Measurements from ENCODE around the gene GCSAM. TPM values are rescaled to one million over a fixed set of nuclear protein-coding genes. Genes with fewer than 3 reads are reported as not detected.

The GCSAM gene
- polyA plus RNA-seq, 1 of the 3 experiments (the other 2 are of a cell fraction) = not detected

DNA sequence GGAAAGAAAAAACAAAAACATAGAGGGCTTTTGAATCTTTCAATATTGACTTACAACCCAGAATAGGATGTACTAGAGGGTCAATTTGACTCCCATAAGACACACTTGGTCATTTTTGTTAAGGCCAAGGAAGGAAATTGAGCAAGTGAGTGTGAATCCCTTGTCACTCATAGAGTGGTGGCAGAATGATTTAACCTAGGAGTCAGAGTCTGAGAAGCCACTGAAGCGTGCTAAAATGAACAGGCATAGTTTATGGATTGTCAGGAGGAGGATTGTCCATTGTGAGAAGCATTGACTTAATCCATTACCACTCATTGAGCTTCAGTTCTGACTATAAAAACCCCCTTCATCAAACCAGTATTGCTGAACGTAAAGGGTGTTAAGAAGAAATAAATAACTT lies 8.2 kb upstream of the GCSAM start:
- Histone ChIP-seq H3K27ac (ENCODE audit: low read depth in 2 of 2, low read length in 1 of 2) (no peak overlapping the region), H3K4me1 (ENCODE audit: control insufficient read depth in 1 of 2, insufficient read depth in 2 of 2, low read depth in 1 of 2, low read length in 1 of 2) (no peaks in the 10 kb centered on the region), H3K4me2 (no peak overlapping the region), H3K27me3 (ENCODE audit: insufficient read depth) (no peaks in the 10 kb centered on the region), H3K9me3 (no peaks in the 10 kb centered on the region), H3K9ac (no peak overlapping the region), H3K36me3 (replicated peaks in 1 of 2; ENCODE audit: control insufficient read depth in 1 of 2, insufficient read depth in 2 of 2, low read length in 1 of 2) (no peaks in the 10 kb centered on the region), H3K79me2 (ENCODE audit: insufficient read depth) (no peaks in the 10 kb centered on the region), H2AFZ (ENCODE audit: low read depth) (no peak overlapping the region), H3F3A (replicated peaks; ENCODE audit: insufficient read depth) (no peaks in the 10 kb centered on the region), H3K4me3 (ENCODE audit: low read depth in 2 of 2, low read length in 1 of 2) (no peak overlapping the region), H4K20me1 (ENCODE audit: insufficient read depth) (no peaks in the 10 kb centered on the region), H3K9me2 (no peaks in the 10 kb centered on the region)
- 40% methylated on average over 2 of the region's 2 CpGs for WGBS (ENCODE audit: low lambda C conversion rate)
- no peak for DNase-seq
- ChIA-PET POLR2A (no interaction called here), CTCF (no interaction called here)
- TF ChIP-seq EP300 (IDR thresholded peaks at IDR 0.05; ENCODE audit: borderline replicate concordance in 1 of 2, low read depth in 1 of 2, low read length in 1 of 2) (no peak), TAF1 (IDR thresholded peaks at IDR 0.05; ENCODE audit: borderline replicate concordance, low read depth, low read length) (no peak)

DNA sequence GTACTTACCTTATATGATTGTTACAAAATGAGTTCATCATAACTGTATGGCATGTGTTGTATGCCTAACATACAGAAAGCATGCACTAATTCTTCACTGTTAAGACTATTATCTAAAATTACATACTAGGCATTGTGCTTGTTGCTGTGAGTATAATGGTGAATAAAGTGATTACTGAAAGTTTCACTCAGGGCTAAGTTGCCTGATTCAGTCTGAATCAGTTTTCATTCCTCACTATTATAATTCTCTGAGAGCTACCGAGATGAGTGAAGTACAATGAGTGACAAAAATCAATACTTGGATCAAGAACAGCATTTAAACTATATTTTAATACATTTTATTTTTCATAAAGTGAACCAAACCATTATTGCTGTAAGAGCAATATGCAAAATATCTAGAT lies 7.5 kb upstream of the GCSAM start:
- Histone ChIP-seq H3K36me3 (replicated peaks in 1 of 2; ENCODE audit: control insufficient read depth in 1 of 2, insufficient read depth in 2 of 2, low read length in 1 of 2) (no peaks in the 10 kb centered on the region), H3K27ac (ENCODE audit: low read depth in 2 of 2, low read length in 1 of 2) (no peak overlapping the region), H3K79me2 (ENCODE audit: insufficient read depth) (no peaks in the 10 kb centered on the region), H3K27me3 (ENCODE audit: insufficient read depth) (no peaks in the 10 kb centered on the region), H4K20me1 (ENCODE audit: insufficient read depth) (no peaks in the 10 kb centered on the region), H2AFZ (ENCODE audit: low read depth) (no peak overlapping the region), H3K9me3 (no peaks in the 10 kb centered on the region), H3K4me2 (no peak overlapping the region), H3K9ac (no peak overlapping the region), H3F3A (replicated peaks; ENCODE audit: insufficient read depth) (no peaks in the 10 kb centered on the region), H3K4me3 (ENCODE audit: low read depth in 2 of 2, low read length in 1 of 2) (no peak overlapping the region), H3K9me2 (no peaks in the 10 kb centered on the region), H3K4me1 (ENCODE audit: control insufficient read depth in 1 of 2, insufficient read depth in 2 of 2, low read depth in 1 of 2, low read length in 1 of 2) (no peaks in the 10 kb centered on the region)
- TF ChIP-seq GABPA (IDR thresholded peaks at IDR 0.05; ENCODE audit: low read depth) = no peak
- no peak for TF ChIP-seq FOSL2 (IDR thresholded peaks at IDR 0.05; ENCODE audit: borderline replicate concordance, low read depth)
- no peak for TF ChIP-seq FOXM1 (IDR thresholded peaks at IDR 0.05; ENCODE audit: low read depth)
- TF ChIP-seq NFIC (IDR thresholded peaks at IDR 0.05; ENCODE audit: borderline replicate concordance) = no peak
- TF ChIP-seq POLR2AphosphoS5 (IDR thresholded peaks at IDR 0.05; ENCODE audit: low read depth, low read length) = no peak
- TF ChIP-seq, protein P1, sequence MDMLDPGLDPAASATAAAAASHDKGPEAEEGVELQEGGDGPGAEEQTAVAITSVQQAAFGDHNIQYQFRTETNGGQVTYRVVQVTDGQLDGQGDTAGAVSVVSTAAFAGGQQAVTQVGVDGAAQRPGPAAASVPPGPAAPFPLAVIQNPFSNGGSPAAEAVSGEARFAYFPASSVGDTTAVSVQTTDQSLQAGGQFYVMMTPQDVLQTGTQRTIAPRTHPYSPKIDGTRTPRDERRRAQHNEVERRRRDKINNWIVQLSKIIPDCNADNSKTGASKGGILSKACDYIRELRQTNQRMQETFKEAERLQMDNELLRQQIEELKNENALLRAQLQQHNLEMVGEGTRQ (IDR thresholded peaks at IDR 0.05; ENCODE audit: borderline replicate concordance, low read depth, low read length) = no peak
- TF ChIP-seq YY1 (IDR thresholded peaks at IDR 0.05; ENCODE audit: low read depth) = no peak
- TF ChIP-seq, protein P2, sequence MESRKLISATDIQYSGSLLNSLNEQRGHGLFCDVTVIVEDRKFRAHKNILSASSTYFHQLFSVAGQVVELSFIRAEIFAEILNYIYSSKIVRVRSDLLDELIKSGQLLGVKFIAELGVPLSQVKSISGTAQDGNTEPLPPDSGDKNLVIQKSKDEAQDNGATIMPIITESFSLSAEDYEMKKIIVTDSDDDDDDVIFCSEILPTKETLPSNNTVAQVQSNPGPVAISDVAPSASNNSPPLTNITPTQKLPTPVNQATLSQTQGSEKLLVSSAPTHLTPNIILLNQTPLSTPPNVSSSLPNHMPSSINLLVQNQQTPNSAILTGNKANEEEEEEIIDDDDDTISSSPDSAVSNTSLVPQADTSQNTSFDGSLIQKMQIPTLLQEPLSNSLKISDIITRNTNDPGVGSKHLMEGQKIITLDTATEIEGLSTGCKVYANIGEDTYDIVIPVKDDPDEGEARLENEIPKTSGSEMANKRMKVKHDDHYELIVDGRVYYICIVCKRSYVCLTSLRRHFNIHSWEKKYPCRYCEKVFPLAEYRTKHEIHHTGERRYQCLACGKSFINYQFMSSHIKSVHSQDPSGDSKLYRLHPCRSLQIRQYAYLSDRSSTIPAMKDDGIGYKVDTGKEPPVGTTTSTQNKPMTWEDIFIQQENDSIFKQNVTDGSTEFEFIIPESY (IDR thresholded peaks at IDR 0.05; ENCODE audit: borderline replicate concordance, low read depth) = no peak
- no peak for TF ChIP-seq SMC3 (IDR thresholded peaks at IDR 0.05; ENCODE audit: low read depth, low read length)
- 29% methylated on average over 1 of the region's 1 CpG for whole genome bisulfite sequencing (ENCODE audit: low lambda C conversion rate)
- POLR2A ChIA-PET = no interaction called here
- CTCF ChIA-PET = no interaction called here
- no peak for DNase-seq

Measured in SK-N-SH (cell line).